OCI-LY1 (cell line): ENCODE results near the gene FOXE3.

ENCODE experiments used
- CTCF ChIP-seq: fragments of 200-600 bp; sonication (generic), shearing (Covaris generic); IDR thresholded peaks from 2 replicates; pipeline ENCODE4 v1.5.1; 2017; ENCODE audit warnings: mild to moderate bottlenecking, antibody characterized with exemption, low read length, moderate library complexity, mixed read lengths
- EZH2 ChIP-seq: fragments of 200-600 bp; sonication (generic), shearing (Covaris generic); IDR thresholded peaks from 2 replicates; pipeline ENCODE4 v1.8.0; 2017; ENCODE audit warnings: borderline replicate concordance, mixed run types, mild to moderate bottlenecking, antibody characterized with exemption, low read length, moderate library complexity, mixed read lengths

GRCh38 chr1:47442842-47443529, 26.9 kb downstream of the FOXE3 start:
- TF ChIP-seq CTCF, result no peak
- no peak for TF ChIP-seq EZH2
